ENCODE results near the gene RHBDF1. TPM values are rescaled to one million over a fixed set of nuclear protein-coding genes. Genes with fewer than 3 reads are reported as not detected.

Gene RHBDF1
- total RNA-seq: 10 to 100 TPM; 33.4 to 45.0 TPM
- 10 to 100 TPM; 34.7 to 50.0 (median 39.7) TPM for polyA plus RNA-seq (ENCODE audit: insufficient read length in 6 of 6)
- long read RNA-seq, donor 1, partial matches to known transcripts: 12 of 13 reads
- long read RNA-seq, donor 1, other reads (novel, unspliced or antisense): 0 of 13 reads
- long read RNA-seq, donor 2, partial matches to known transcripts: 0 of 1 reads
- long read RNA-seq, donor 2, other reads (novel, unspliced or antisense): 0 of 1 reads
- long read RNA-seq, donor 3, partial matches to known transcripts: 0 of 2 reads
- long read RNA-seq, donor 3, other reads (novel, unspliced or antisense): 0 of 2 reads
- long read RNA-seq, donor 4, partial matches to known transcripts: 3 of 6 reads
- long read RNA-seq, donor 4, other reads (novel, unspliced or antisense): 3 of 6 reads
- long read RNA-seq, donor 5, partial matches to known transcripts: 0 of 4 reads
- long read RNA-seq, donor 5, other reads (novel, unspliced or antisense): 0 of 4 reads
- long read RNA-seq, donor 6, partial matches to known transcripts: 0 of 1 reads
- long read RNA-seq, donor 6, other reads (novel, unspliced or antisense): 0 of 1 reads
- long read RNA-seq, donor 7, partial matches to known transcripts: 0 of 2 reads
- long read RNA-seq, donor 7, other reads (novel, unspliced or antisense): 0 of 2 reads
- long read RNA-seq, donor 8, partial matches to known transcripts: 71 of 71 reads
- long read RNA-seq, donor 8, other reads (novel, unspliced or antisense): 0 of 71 reads
- long read RNA-seq, donor 9: 0 reads
- long read RNA-seq, donor 10, partial matches to known transcripts: 1 of 6 reads
- long read RNA-seq, donor 10, other reads (novel, unspliced or antisense): 1 of 6 reads
- long read RNA-seq, donor 11: 0 reads
- long read RNA-seq, donor 12, partial matches to known transcripts: 0 of 2 reads
- long read RNA-seq, donor 12, other reads (novel, unspliced or antisense): 0 of 2 reads

- H3K36me3 ChIP-seq: no peaks in the 10 kb centered on the region
- H3K27me3 ChIP-seq: peaks cover 0 to 36% of the 10 kb centered on the region in 2 donors
- TF ChIP-seq CTCF (IDR thresholded peaks at IDR 0.05): no peak
- peak in 3 of 4 donors; percentile 57 to 85 (median 79) for DNase-seq
- ATAC-seq: peak; percentile 74
- H3K9me3 ChIP-seq: no peaks in the 10 kb centered on the region
- peak within 1 kb of the TSS; percentile 68 to 73 for H3K4me3 ChIP-seq
- intact Hi-C loops (cut with DNase I): no loop called here
- peaks cover 30 to 74% of the 10 kb centered on the region in 2 donors for H3K4me1 ChIP-seq
- H3K27ac ChIP-seq: peak within 1 kb of the TSS; percentile 78 to 80
Measured at GRCh38 chr16:72561-73548, at the start of gene RHBDF1. Gene RHBDF1 (minus strand): TSS chr16:72631. CDS start chr16:65015, 7,616 bp downstream.

GRCh38 chr16:120756-121155, 48.3 kb upstream of the RHBDF1 start:
- H3K36me3 ChIP-seq: peaks cover 0 to 24% of the 10 kb centered on the region in 2 donors
- no peak for TF ChIP-seq CTCF (IDR thresholded peaks at IDR 0.05)
- no peak overlapping the region for H3K4me3 ChIP-seq
- peaks cover 0 to 2% of the 10 kb centered on the region in 2 donors for H3K4me1 ChIP-seq
- intact Hi-C loops (cut with DNase I): no loop called here
- H3K9me3 ChIP-seq: no peaks in the 10 kb centered on the region
- H3K27me3 ChIP-seq: no peaks in the 10 kb centered on the region
- H3K27ac ChIP-seq: no peak overlapping the region
- DNase-seq: no peak
- no peak for ATAC-seq

DNA sequence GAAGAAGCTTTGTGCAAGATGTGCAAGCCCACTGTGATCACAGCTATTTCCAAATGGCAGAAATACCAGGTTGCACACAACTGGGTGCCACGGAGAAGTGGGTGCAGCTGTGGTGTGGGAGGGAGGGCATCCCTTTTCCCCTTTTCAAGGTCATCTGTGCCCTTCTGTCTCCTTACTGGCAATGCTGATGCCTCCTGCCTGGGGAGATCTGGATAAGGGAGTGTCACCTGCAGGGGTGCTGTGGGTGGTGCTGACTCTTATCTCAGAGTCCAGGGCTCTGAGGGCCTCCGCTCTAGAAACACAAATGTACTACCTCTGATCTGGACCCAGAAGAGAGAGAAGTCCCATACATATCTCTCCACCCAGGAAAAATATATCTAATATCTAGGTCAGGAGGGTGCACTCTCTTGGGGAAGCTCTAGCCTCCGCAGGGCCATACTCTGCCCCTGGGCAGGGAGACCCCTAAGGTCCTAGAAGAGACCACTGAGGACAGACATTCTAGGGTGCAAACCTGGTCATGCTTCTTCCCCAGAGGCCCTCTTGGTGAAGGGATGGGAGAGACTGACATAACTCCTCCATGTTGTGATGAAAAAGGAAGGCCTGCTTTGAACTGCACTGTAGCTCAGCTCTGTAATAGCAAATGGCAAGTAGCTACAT, 47.5 kb upstream of the RHBDF1 start:
- H3K27me3 ChIP-seq: no peaks in the 10 kb centered on the region
- intact Hi-C loops (cut with DNase I): no loop called here
- no peak overlapping the region for H3K4me3 ChIP-seq
- no peak for DNase-seq
- no peak for TF ChIP-seq CTCF (IDR thresholded peaks at IDR 0.05)
- H3K4me1 ChIP-seq: peaks cover 0 to 2% of the 10 kb centered on the region in 2 donors
- ATAC-seq: no peak
- H3K27ac ChIP-seq: no peak overlapping the region
- no peaks in the 10 kb centered on the region for H3K9me3 ChIP-seq
- H3K36me3 ChIP-seq: peaks cover 0 to 32% of the 10 kb centered on the region in 2 donors

GRCh38 chr16:119295-119694, 46.9 kb upstream of the RHBDF1 start:
- Histone ChIP-seq H3K36me3 (peaks cover 0 to 30% of the 10 kb centered on the region in 2 donors), H3K4me1 (peaks cover 0 to 2% of the 10 kb centered on the region in 2 donors), H3K27me3 (no peaks in the 10 kb centered on the region), H3K4me3 (no peak overlapping the region), H3K27ac (no peak overlapping the region), H3K9me3 (no peaks in the 10 kb centered on the region)
- no peak for DNase-seq
- no peak for ATAC-seq
- intact Hi-C loops (cut with DNase I): no loop called here
- no peak for TF ChIP-seq CTCF (IDR thresholded peaks at IDR 0.05)

Measured in left lung (tissue), 14 donors.